Neural cell (in vitro differentiated cells): ENCODE measurements around the gene CCT3. TPM values are rescaled to one million over a fixed set of nuclear protein-coding genes. Genes with fewer than 3 reads are reported as not detected.

Experiments used
- H2AFZ ChIP-seq: fragments of 200-600, 300-800 bp; sonication (generic), shearing (Covaris generic); 2 replicates; pipeline ENCODE4 v1.6.0; 2014; ENCODE audit warnings: low read depth, mild to moderate bottlenecking, antibody characterized with exemption, low read length, moderate library complexity
- H3F3A ChIP-seq: fragments of 200-600 bp; shearing (Covaris generic); 2 replicates; pipeline ENCODE4 v1.6.1; 2016; ENCODE audit warnings: mild to moderate bottlenecking, moderate library complexity, mixed read lengths, antibody characterized with exemption, low read length; ENCODE audit not compliant: insufficient read depth, poor library complexity, severe bottlenecking
- H3K27ac ChIP-seq: fragments of 200-600, 300-800 bp; sonication (generic), shearing (Covaris generic); 2 replicates; pipeline ENCODE4 v1.5.1; 2014; ENCODE audit warnings: mild to moderate bottlenecking, low read length, moderate library complexity
- H3K27me3 ChIP-seq: fragments of 300-800, 200-600 bp; sonication (generic), shearing (Covaris generic); 2 replicates; pipeline ENCODE4 v1.6.0; 2014; ENCODE audit warnings: mild to moderate bottlenecking, low read depth, low read length, moderate library complexity; ENCODE audit not compliant: insufficient read depth
- H3K36me3 ChIP-seq: fragments of 300-800, 200-600 bp; sonication (generic), shearing (Covaris generic); 2 replicates; pipeline ENCODE4 v1.5.1; 2014; ENCODE audit warnings: mild to moderate bottlenecking, antibody characterized with exemption, low read length, moderate library complexity; ENCODE audit not compliant: insufficient read depth
- H3K4me2 ChIP-seq: fragments of 300-800, 200-600 bp; sonication (generic), shearing (Covaris generic); 2 replicates; pipeline ENCODE4 v1.6.0; 2014; ENCODE audit warnings: mild to moderate bottlenecking, low read length
- H3K4me3 ChIP-seq: fragments of 300-800, 200-600 bp; sonication (generic), shearing (Covaris generic); 2 replicates; pipeline ENCODE4 v1.5.1; 2014; ENCODE audit warnings: mild to moderate bottlenecking, low read length, moderate library complexity
- H3K79me2 ChIP-seq: fragments of 200-600 bp; shearing (Covaris generic); replicated peaks from 2 replicates; pipeline ENCODE4 v1.6.0; 2014; ENCODE audit warnings: mild to moderate bottlenecking, low read length, moderate library complexity; ENCODE audit not compliant: insufficient read depth
- H3K9ac ChIP-seq: fragments of 300-800, 200-600 bp; sonication (generic), shearing (Covaris generic); 2 replicates; pipeline ENCODE4 v1.6.1; 2016; ENCODE audit warnings: mild to moderate bottlenecking, low read length, mixed read lengths
- H3K9me2 ChIP-seq: fragments of 200-600 bp; shearing (Covaris generic); 2 replicates; pipeline ENCODE4 v1.6.1; 2016; ENCODE audit warnings: mild to moderate bottlenecking, low read length, mixed read lengths; ENCODE audit not compliant: insufficient read depth
- H3K9me3 ChIP-seq: fragments of 200-600, 300-800 bp; sonication (generic), shearing (Covaris generic); 2 replicates; pipeline ENCODE4 v1.6.1; 2016; ENCODE audit warnings: mild to moderate bottlenecking, mixed run types, low read length, moderate library complexity, mixed read lengths
- H4K20me1 ChIP-seq: fragments of 200-600 bp; shearing (Covaris generic); 2 replicates; pipeline ENCODE4 v1.6.1; 2016; ENCODE audit warnings: mild to moderate bottlenecking, mixed run types; ENCODE audit not compliant: insufficient read depth
- CTCF ChIP-seq: fragments of 450-650 bp; IDR thresholded peaks from 2 replicates; pipeline ENCODE4 v1.5.1; 2014; ENCODE audit warnings: antibody characterized with exemption, mild to moderate bottlenecking, moderate library complexity; ENCODE audit not compliant: poor library complexity, severe bottlenecking
- EP300 ChIP-seq: fragments of 450-650 bp; conservative IDR thresholded peaks from 2 replicates; pipeline ENCODE4 v1.6.1; 2014; ENCODE audit warnings: antibody characterized with exemption, mild to moderate bottlenecking, moderate library complexity; ENCODE audit not compliant: poor library complexity, severe bottlenecking
- EZH2 ChIP-seq: fragments of 200-600, 300-800 bp; shearing (Covaris generic), sonication (generic); IDR thresholded peaks from 2 replicates; pipeline ENCODE4 v1.6.1; 2014; ENCODE audit warnings: antibody characterized with exemption, low read length, borderline replicate concordance, mild to moderate bottlenecking; ENCODE audit not compliant: insufficient read depth, poor library complexity, severe bottlenecking
- MXI1 ChIP-seq: fragments of 450-650 bp; conservative IDR thresholded peaks from 2 replicates; pipeline ENCODE4 v1.6.1; 2014; ENCODE audit warnings: antibody characterized with exemption, mild to moderate bottlenecking; ENCODE audit not compliant: poor library complexity, severe bottlenecking
- POLR2AphosphoS5 ChIP-seq: IDR thresholded peaks from 2 replicates; pipeline ENCODE4 v1.6.1; 2012
- RAD21 ChIP-seq: fragments of 450-650 bp; conservative IDR thresholded peaks from 2 replicates; pipeline ENCODE4 v1.6.1; 2014; ENCODE audit warnings: antibody characterized with exemption, mild to moderate bottlenecking, moderate library complexity
- REST ChIP-seq: IDR thresholded peaks from 2 replicates; pipeline ENCODE4 v1.6.1; 2012; ENCODE audit warnings: borderline replicate concordance
- SMC3 ChIP-seq: fragments of 450-650 bp; conservative IDR thresholded peaks from 2 replicates; pipeline ENCODE4 v1.6.1; 2014; ENCODE audit warnings: antibody characterized with exemption, mild to moderate bottlenecking, moderate library complexity; ENCODE audit not compliant: poor library complexity
- TAF1 ChIP-seq: IDR thresholded peaks from 2 replicates; pipeline ENCODE4 v1.6.1; 2012; ENCODE audit warnings: low read depth
- polyA plus RNA-seq: library from polyadenylated mRNA; depleted of rRNA; stranded (reverse); fragments of >200 nt; gene quantifications from 2 replicates; pipeline ENCODE4 v1.2.3, GENCODE V29; 2014

Gene CCT3
- polyA plus RNA-seq, 1 donor from 2014 or later, result 288 TPM

- no peak overlapping the region for H3K9ac ChIP-seq
- H3K79me2 ChIP-seq, result peaks cover 29% of the 10 kb centered on the region
- TF ChIP-seq RAD21, result no peak
- TF ChIP-seq EZH2, result no peak
- TF ChIP-seq POLR2AphosphoS5, result no peak
- TF ChIP-seq EP300, result no peak
- TF ChIP-seq SMC3, result no peak
- TF ChIP-seq REST, result no peak
- TF ChIP-seq MXI1, result no peak
- no peak for TF ChIP-seq CTCF
- no peak for TF ChIP-seq TAF1
- no peak overlapping the region for H3K4me3 ChIP-seq
- no peaks in the 10 kb centered on the region for H3F3A ChIP-seq
- no peaks in the 10 kb centered on the region for H4K20me1 ChIP-seq
- H2AFZ ChIP-seq, result no peak overlapping the region
- no peak overlapping the region for H3K27ac ChIP-seq
- peaks cover 9% of the 10 kb centered on the region for H3K36me3 ChIP-seq
- no peak overlapping the region for H3K4me2 ChIP-seq
- H3K9me3 ChIP-seq, result no peaks in the 10 kb centered on the region
- H3K27me3 ChIP-seq, result no peaks in the 10 kb centered on the region
- H3K9me2 ChIP-seq, result no peaks in the 10 kb centered on the region
Observed at GRCh38 chr1:156276966-156277381, 61.1 kb downstream of the CCT3 start.

GRCh38 chr1:156276532-156276931, 61.6 kb downstream of the CCT3 start:
- Histone ChIP-seq H2AFZ (no peak overlapping the region), H3K9ac (no peak overlapping the region), H3K27ac (no peak overlapping the region), H3K4me2 (no peak overlapping the region), H3K9me3 (no peaks in the 10 kb centered on the region), H3F3A (no peaks in the 10 kb centered on the region), H3K4me3 (no peak overlapping the region), H4K20me1 (no peaks in the 10 kb centered on the region), H3K79me2 (peaks cover 24% of the 10 kb centered on the region), H3K36me3 (peaks cover 9% of the 10 kb centered on the region), H3K9me2 (no peaks in the 10 kb centered on the region), H3K27me3 (no peaks in the 10 kb centered on the region)
- no peak for TF ChIP-seq POLR2AphosphoS5

GRCh38 chr1:156270314-156270713, 67.8 kb downstream of the CCT3 start:
- TF ChIP-seq RAD21 (no peak), TAF1 (no peak), EZH2 (no peak), SMC3 (no peak), REST (no peak), EP300 (no peak), CTCF (no peak)
- Histone ChIP-seq H3K9me2 (no peaks in the 10 kb centered on the region), H3K9ac (no peak overlapping the region), H3K36me3 (peaks cover 13% of the 10 kb centered on the region), H3K27me3 (no peaks in the 10 kb centered on the region), H3K79me2 (no peaks in the 10 kb centered on the region), H3K4me2 (no peak overlapping the region), H3F3A (no peaks in the 10 kb centered on the region), H2AFZ (no peak overlapping the region), H3K27ac (no peak overlapping the region), H4K20me1 (no peaks in the 10 kb centered on the region), H3K9me3 (no peaks in the 10 kb centered on the region), H3K4me3 (no peak overlapping the region)
